Heart right ventricle (tissue), 16 donors: ENCODE measurements around the gene KLHL17. TPM values are rescaled to one million over a fixed set of nuclear protein-coding genes. Genes with fewer than 3 reads are reported as not detected.
A peak's percentile ranks its signal among the peaks of the same experiment; 100 is the strongest.

Experiments
- ATAC-seq, 8 donors: fragments of 200-7000 bp; cut with Tn5 transposase; one replicate each; pipeline ENCODE4 v1.9.1; 2020; ENCODE audit warnings: mild to moderate bottlenecking in 8 of 8, moderate library complexity in 8 of 8, moderate number of reproducible peaks in 1 of 8
- DNase-seq, 2 donors: peaks; one replicate each; pipeline ENCODE4 v3.0.0-alpha.2; 2020
- H3K27ac ChIP-seq, 10 donors: fragments of 200-600 bp; sonication (generic) in 2 of 10; one replicate each; pipeline versions ENCODE4 v1.5.0 to v1.8.0; 2020 to 2022; ENCODE audit warnings: mild to moderate bottlenecking in 3 of 10
- H3K27me3 ChIP-seq, 7 donors: fragments of 200-600 bp; one replicate each; pipeline ENCODE4 v1.8.0; 2021 to 2022; ENCODE audit warnings: mild to moderate bottlenecking in 2 of 7
- H3K36me3 ChIP-seq, 9 donors: fragments of 200-600 bp; sonication (generic) in 1 of 9; one replicate each; pipeline versions ENCODE4 v1.5.0 to v1.8.0; 2020 to 2022; ENCODE audit warnings: mild to moderate bottlenecking in 2 of 9
- H3K4me1 ChIP-seq, 9 donors: fragments of 200-600 bp; sonication (generic) in 1 of 9; one replicate each; pipeline versions ENCODE4 v1.5.0 to v1.8.0; 2020 to 2022; ENCODE audit warnings: mild to moderate bottlenecking in 4 of 9
- H3K4me3 ChIP-seq, 10 donors: fragments of 200-600 bp; sonication (generic) in 2 of 10; one replicate each; pipeline versions ENCODE4 v1.5.0 to v1.8.0; 2020 to 2022; ENCODE audit warnings: mild to moderate bottlenecking in 7 of 10, moderate library complexity in 2 of 10
- H3K9me3 ChIP-seq, 11 donors: fragments of 200-600 bp in 10 of 11; sonication (generic) in 2 of 11; one replicate each; pipeline versions ENCODE4 v1.5.0 to v1.8.0; 2013 to 2022; ENCODE audit warnings: mild to moderate bottlenecking in 2 of 11, control low read depth in 1 of 11, moderate library complexity in 1 of 11
- WGBS, 2 donors: extraction: QIAGEN DNeasy Blood & Tissue Kit; methylation state at CpG; one replicate each; pipeline ENCODE4 v1.1.7; 2013; ENCODE audit warnings: inconsistent platforms in 1 of 2; 5-methylcytosine and 5-hydroxymethylcytosine counted together
- intact Hi-C, 10 donors: fragments of 100-400 bp; cut with DNase I; formaldehyde crosslinking; loops; one replicate each; pipeline versions ENCODE4 v1.11.1 to v1.14.2; 2022
- polyA plus RNA-seq, 2 donors: library from polyadenylated mRNA; stranded (reverse); fragments of 200-250 nt; gene quantifications; one replicate each; pipeline ENCODE4 v1.2.3, GENCODE V29; 2013
- total RNA-seq, 10 donors: library from RNA; stranded (reverse); fragmentation: NEBNext Ultra II Directional in 3 of 10; extraction: Animal tissue kit (Norgen Biotek cat#: 25700) in 3 of 10; gene quantifications; one replicate each; pipeline versions ENCODE4 v1.2.1 to v1.2.4, GENCODE V29; 2021 to 2023
- TF ChIP-seq, protein P1 (sequence below), 9 donors: fragments of 200-600 bp; sonication (generic) in 2 of 9; IDR thresholded peaks; one replicate each; pipeline versions ENCODE4 v1.5.0 to v1.8.0; 2021 to 2022; ENCODE audit warnings: antibody characterized with exemption in 9 of 9, mild to moderate bottlenecking in 5 of 9, moderate library complexity in 1 of 9
- donor health status: Arrhythmogenic right ventricular cardiomyopathy.
- donor health status: ischemic (EF 13 %, LVEDD 7.1; RV severe dilation, severe dysfunction).
- donor health status: healthy with polysubstance abuse.
- donor health status: DM: no; HTN: yes; CAD: no.
- donor health status: DM: no; HTN: no; CAD: no.
- donor health status: ischemic (EF 25% LVEDD 6.9; RV normal size, moderate dysfunction).
- donor health status: ischemic (EF 25% LVEDD 5.7; RV mildly dilated, moderate dysfunction).
- donor health status: healthy.
- donor health status: DM: yes; HTN: yes; CAD: no.
- donor health status: Ischemic cardiomyopathy.
- donor health status: ischemic (EF 35%, LVEDD 5.7; RV mildly dilated, moderate dysfunction).
- donor health status: nonischemic (EF 11% LVEDD 7.7; RV severe dilation, severe dysfunction).
- donor health status: DM: yes; HTN: yes; CAD: no.
- donor health status: PGD.
- donor health status: ischemic (EF 29% LVEDD 5.4; RV normal size, mild dysfunction).
- donor health status: nonischemic (EF 23%, LVEDD 6.1; RV moderate dilation, normal function).

Gene KLHL17
- total and polyA plus RNA-seq, 12 donors: 1.3 to 10.2 (median 3.7) TPM

DNA sequence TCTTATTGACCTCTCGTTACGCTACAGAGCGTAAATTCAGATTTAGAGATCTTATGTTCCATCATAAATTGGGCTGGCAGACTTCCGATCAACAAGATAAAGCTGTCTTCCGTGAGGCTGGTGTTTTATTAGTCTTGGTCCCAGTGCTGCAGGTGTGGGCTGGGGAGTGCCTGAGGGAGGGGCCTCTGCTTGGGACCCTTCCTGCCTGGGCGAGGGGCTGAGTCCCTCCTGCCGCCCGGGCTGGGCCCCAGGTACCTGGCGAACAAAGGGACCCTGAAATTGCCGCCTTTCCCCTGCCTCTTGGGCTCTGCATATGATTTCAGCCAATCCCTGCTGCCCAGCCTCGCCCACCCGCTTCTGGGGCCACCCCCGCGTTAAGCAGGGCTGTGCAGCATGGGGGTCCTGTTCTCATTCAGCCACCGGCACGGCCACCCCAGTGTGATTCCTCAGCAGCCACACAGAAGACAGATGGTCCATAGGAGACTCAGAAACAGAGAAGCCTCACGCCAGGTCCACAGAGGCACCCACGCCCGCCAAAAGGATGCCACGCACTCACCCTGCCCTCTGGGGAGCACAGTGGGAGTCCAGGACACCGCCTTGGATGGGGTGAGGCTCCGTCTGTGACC, 42.8 kb upstream of the KLHL17 start:
- peak in 1 of 2 donors; percentile 3 for DNase-seq
- intact Hi-C loops: no loop called here
- H3K36me3 ChIP-seq: peaks cover 0 to 7% (median 0%) of the 10 kb centered on the region in 9 donors
- no peak overlapping the region for H3K4me3 ChIP-seq
- H3K27me3 ChIP-seq: peaks cover 9 to 91% (median 87%) of the 10 kb centered on the region in 7 donors
- TF ChIP-seq, protein P1, sequence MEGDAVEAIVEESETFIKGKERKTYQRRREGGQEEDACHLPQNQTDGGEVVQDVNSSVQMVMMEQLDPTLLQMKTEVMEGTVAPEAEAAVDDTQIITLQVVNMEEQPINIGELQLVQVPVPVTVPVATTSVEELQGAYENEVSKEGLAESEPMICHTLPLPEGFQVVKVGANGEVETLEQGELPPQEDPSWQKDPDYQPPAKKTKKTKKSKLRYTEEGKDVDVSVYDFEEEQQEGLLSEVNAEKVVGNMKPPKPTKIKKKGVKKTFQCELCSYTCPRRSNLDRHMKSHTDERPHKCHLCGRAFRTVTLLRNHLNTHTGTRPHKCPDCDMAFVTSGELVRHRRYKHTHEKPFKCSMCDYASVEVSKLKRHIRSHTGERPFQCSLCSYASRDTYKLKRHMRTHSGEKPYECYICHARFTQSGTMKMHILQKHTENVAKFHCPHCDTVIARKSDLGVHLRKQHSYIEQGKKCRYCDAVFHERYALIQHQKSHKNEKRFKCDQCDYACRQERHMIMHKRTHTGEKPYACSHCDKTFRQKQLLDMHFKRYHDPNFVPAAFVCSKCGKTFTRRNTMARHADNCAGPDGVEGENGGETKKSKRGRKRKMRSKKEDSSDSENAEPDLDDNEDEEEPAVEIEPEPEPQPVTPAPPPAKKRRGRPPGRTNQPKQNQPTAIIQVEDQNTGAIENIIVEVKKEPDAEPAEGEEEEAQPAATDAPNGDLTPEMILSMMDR (IDR thresholded peaks at IDR 0.05): no peak
- H3K27ac ChIP-seq: no peak overlapping the region
- H3K9me3 ChIP-seq: no peaks in the 10 kb centered on the region
- ATAC-seq: no peak
- WGBS, 2 donors: 57 to 67% methylated on average over 22 of the region's 22 CpGs
- H3K4me1 ChIP-seq: peaks cover 7 to 24% (median 14%) of the 10 kb centered on the region in 9 donors

DNA sequence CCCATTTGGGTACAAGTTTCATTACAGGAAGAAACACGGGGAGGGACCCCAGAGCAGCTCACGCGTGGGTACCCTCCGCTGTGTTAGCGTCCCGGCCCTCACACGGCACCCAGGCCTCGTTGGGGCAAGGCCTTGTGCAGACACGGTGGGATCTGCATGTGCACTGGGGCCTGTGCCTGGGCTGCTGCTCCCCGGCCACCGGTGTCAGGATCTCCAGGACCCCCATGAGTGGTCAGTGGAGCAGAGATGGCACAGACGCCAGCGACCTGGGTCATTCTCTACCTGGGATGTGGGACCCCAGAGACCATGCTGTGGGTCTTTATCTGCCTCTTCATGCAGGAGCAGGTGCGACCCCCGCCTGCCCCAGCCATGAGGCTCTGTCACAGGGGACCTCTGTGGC, 42.0 kb upstream of the KLHL17 start:
- H3K9me3 ChIP-seq: no peaks in the 10 kb centered on the region
- ATAC-seq: no peak
- H3K27ac ChIP-seq: no peak overlapping the region
- peaks cover 0 to 7% (median 0%) of the 10 kb centered on the region in 9 donors for H3K36me3 ChIP-seq
- 69 to 84% methylated on average over 15 of the region's 15 CpGs for WGBS, 2 donors
- DNase-seq: peak in 1 of 2 donors; percentile 3
- intact Hi-C loops: no loop called here
- TF ChIP-seq, protein P1 (IDR thresholded peaks at IDR 0.05): no peak
- H3K27me3 ChIP-seq: peaks cover 9 to 92% (median 91%) of the 10 kb centered on the region in 7 donors
- H3K4me3 ChIP-seq: no peak overlapping the region
- H3K4me1 ChIP-seq: peaks cover 13 to 32% (median 20%) of the 10 kb centered on the region in 9 donors

DNA sequence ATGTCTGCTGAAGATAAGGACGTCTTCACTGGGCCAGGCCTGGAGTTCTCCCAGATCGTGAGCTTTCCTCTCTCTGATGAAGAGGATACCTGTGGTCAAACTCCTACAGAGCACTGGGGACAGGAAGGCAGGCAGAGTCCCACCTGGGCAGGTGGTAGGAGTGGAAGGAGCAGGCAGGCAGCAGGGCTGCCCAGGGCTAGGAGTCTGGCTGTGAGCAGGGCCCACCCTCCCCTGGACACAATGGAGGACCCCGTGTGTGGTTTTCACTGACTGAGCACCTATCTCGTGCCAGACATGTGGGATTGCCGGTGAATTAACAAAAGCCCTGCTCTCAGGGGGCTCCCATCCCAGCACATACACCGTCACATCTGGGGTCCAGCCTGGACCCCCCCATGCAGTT, 41.5 kb upstream of the KLHL17 start:
- intact Hi-C loops: no loop called here
- DNase-seq: no peak
- H3K4me1 ChIP-seq: peaks cover 15 to 34% (median 22%) of the 10 kb centered on the region in 9 donors
- H3K27ac ChIP-seq: no peak overlapping the region
- no peak overlapping the region for H3K4me3 ChIP-seq
- no peaks in the 10 kb centered on the region for H3K9me3 ChIP-seq
- H3K27me3 ChIP-seq: peaks cover 9 to 92% (median 88%) of the 10 kb centered on the region in 7 donors
- WGBS, 2 donors: 60 to 63% methylated on average over 6 of the region's 6 CpGs
- H3K36me3 ChIP-seq: peaks cover 0 to 7% (median 0%) of the 10 kb centered on the region in 9 donors
- TF ChIP-seq, protein P1 (IDR thresholded peaks at IDR 0.05): no peak
- no peak for ATAC-seq

DNA sequence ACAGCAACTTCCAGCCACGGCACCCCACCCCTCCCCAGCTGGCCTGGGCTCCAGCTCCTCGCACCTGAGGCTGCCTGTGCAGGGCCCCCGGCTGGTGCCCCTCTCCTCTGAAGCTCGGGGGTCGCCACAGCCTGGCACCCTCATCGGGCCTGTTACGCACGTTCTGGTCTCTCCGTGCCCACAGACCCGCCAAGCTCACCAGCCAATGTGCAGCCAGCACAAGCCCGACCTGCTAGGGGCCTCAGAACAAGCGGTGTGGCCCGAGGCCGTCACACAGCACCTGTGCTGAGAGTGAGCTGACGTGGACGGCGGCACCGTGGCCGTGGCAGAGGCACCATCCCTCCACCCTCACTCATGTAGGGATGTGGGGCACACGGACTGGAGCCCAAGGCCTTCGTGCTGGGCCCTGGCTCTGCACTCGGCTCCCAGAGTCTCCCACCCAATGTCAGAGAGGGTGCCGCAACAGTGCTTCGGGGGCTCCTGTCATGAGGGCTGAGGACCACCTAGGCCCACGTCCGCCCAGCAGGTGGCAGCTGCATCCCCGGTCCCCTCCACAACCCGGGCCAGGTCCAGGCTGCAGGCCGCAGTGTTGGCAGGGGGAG, 41.0 kb upstream of the KLHL17 start:
- no peak for DNase-seq
- intact Hi-C loops: no loop called here
- Histone ChIP-seq H3K36me3 (peaks cover 0 to 1% (median 0%) of the 10 kb centered on the region in 9 donors), H3K9me3 (no peaks in the 10 kb centered on the region), H3K27me3 (peaks cover 9 to 92% (median 83%) of the 10 kb centered on the region in 7 donors), H3K4me3 (no peak overlapping the region), H3K4me1 (peaks cover 15 to 34% (median 22%) of the 10 kb centered on the region in 9 donors), H3K27ac (no peak overlapping the region)
- peak in 1 of 8 donors; percentile 6 for ATAC-seq
- TF ChIP-seq, protein P1 (IDR thresholded peaks at IDR 0.05): peak in 1 of 9 donors; percentile 7
- WGBS, 2 donors: 75 to 81% methylated on average over 29 of the region's 29 CpGs
